B cell (primary cell): ENCODE results near the gene TMEM86A. TPM values are rescaled to one million over a fixed set of nuclear protein-coding genes. Genes with fewer than 3 reads are reported as not detected.

Experiments
- ATAC-seq: fragments of 200-7000 bp; cut with Tn5 transposase; one replicate; pipeline ENCODE4 v1.10.0; 2021; ENCODE audit warnings: low read depth, mild to moderate bottlenecking, moderate number of reproducible peaks, moderate library complexity
- CTCF ChIA-PET: fragments of 350-600 bp; sonication (Branson Sonifier 250); formaldehyde crosslinking; loops from one replicate; lab custom pipeline; 2021; ENCODE audit warnings: antibody characterized with exemption, inconsistent platforms; lab: Charles Lee
- POLR2A ChIA-PET: fragments of 350-600 bp; sonication (Branson Sonifier 250); formaldehyde crosslinking; loops from one replicate; lab custom pipeline; 2021; ENCODE audit warnings: antibody characterized with exemption; lab: Charles Lee
- DNase-seq: peaks from one replicate; pipeline ENCODE4 v3.0.0; 2013
- H2AFZ ChIP-seq: 2 replicates; pipeline ENCODE4 v1.6.1; 2012; ENCODE audit warnings: mild to moderate bottlenecking, low read depth, low read length; ENCODE audit not compliant: insufficient read depth, poor library complexity, severe bottlenecking
- H3K27ac ChIP-seq, 2 donors: 1 replicate in 1 of 2; 2 replicates in 1 of 2; pipeline ENCODE4 v1.5.1; 2012 to 2013; ENCODE audit warnings: low read length in 2 of 2, mild to moderate bottlenecking in 2 of 2, moderate library complexity in 1 of 2
- H3K27me3 ChIP-seq, 4 experiments: fragments of 200-600 bp in 1 of 4; sonication (generic) in 1 of 4; replicated peaks in 1 of 4; 1 replicate in 2 of 4; 2 replicates in 2 of 4; pipeline versions ENCODE4 v1.6.1 to v1.7.0; 2013 to 2016; ENCODE audit warnings: low read length in 3 of 4, mild to moderate bottlenecking in 2 of 4, mixed read lengths in 1 of 4, moderate library complexity in 1 of 4; ENCODE audit not compliant: insufficient read depth in 4 of 4, control insufficient read depth in 3 of 4; ENCODE audit errors: control extremely low read depth in 1 of 4
- H3K36me3 ChIP-seq, 2 experiments: replicated peaks in 1 of 2; 1 replicate in 1 of 2; 2 replicates in 1 of 2; pipeline versions ENCODE4 v1.6.1 to v1.7.1; 2013; ENCODE audit warnings: low read length in 1 of 2; ENCODE audit not compliant: insufficient read depth in 2 of 2, control insufficient read depth in 1 of 2; ENCODE audit errors: control extremely low read depth in 1 of 2, extremely low read depth in 1 of 2
- H3K4me1 ChIP-seq, 2 donors: fragments of 200-600 bp in 1 of 2; sonication (generic) in 1 of 2; 1 replicate in 1 of 2; 2 replicates in 1 of 2; pipeline versions ENCODE4 v1.5.1 to v1.6.1; 2013 to 2017; ENCODE audit warnings: low read length in 2 of 2; ENCODE audit not compliant: control insufficient read depth in 2 of 2, insufficient read depth in 2 of 2
- H3K4me2 ChIP-seq: replicated peaks from 2 replicates; pipeline ENCODE3; 2012; ENCODE audit warnings: mild to moderate bottlenecking, low read depth, low read length; ENCODE audit not compliant: poor library complexity, severe bottlenecking
- H3K4me3 ChIP-seq, 5 experiments: fragments of 200-600 bp in 1 of 5; sonication (generic) in 1 of 5; 1 replicate in 3 of 5; 2 replicates in 2 of 5; pipeline versions ENCODE4 v1.5.1 to v1.7.0; 2011 to 2016; ENCODE audit warnings: low read length in 4 of 5, mild to moderate bottlenecking in 4 of 5, low read depth in 2 of 5, control low read depth in 1 of 5, moderate library complexity in 1 of 5; ENCODE audit not compliant: insufficient read depth in 1 of 5; ENCODE audit errors: control extremely low read depth in 1 of 5, extremely low read depth in 1 of 5
- H3K79me2 ChIP-seq: fragments of 200-600 bp; sonication (generic); one replicate; pipeline ENCODE4 v1.6.0; 2016; ENCODE audit warnings: low read length; ENCODE audit not compliant: control insufficient read depth, insufficient read depth
- H3K9ac ChIP-seq: fragments of 200-600 bp; sonication (generic); 2 replicates; pipeline ENCODE4 v1.6.1; 2017; ENCODE audit warnings: mild to moderate bottlenecking, low read length, moderate library complexity
- H3K9me3 ChIP-seq, 3 donors: one replicate each; pipeline versions ENCODE4 v1.6.1 to v1.7.1; 2013; ENCODE audit warnings: low read length in 2 of 3; ENCODE audit not compliant: control insufficient read depth in 2 of 3, insufficient read depth in 1 of 3; ENCODE audit errors: control extremely low read depth in 1 of 3
- H4K20me1 ChIP-seq: 2 replicates; pipeline ENCODE4 v1.6.0; 2012; ENCODE audit warnings: mild to moderate bottlenecking, low read length; ENCODE audit not compliant: insufficient read depth, control insufficient read depth, poor library complexity, severe bottlenecking
- H3K27ac Mint-ChIP-seq: one replicate; pipeline ENCODE4 v1.8.0; 2021; ENCODE audit warnings: mixed read lengths
- H3K27me3 Mint-ChIP-seq: one replicate; pipeline ENCODE4 v1.8.0; 2021; ENCODE audit warnings: mixed read lengths
- H3K4me1 Mint-ChIP-seq: one replicate; pipeline ENCODE4 v1.8.0; 2021; ENCODE audit warnings: mixed read lengths
- H3K4me3 Mint-ChIP-seq: one replicate; pipeline ENCODE4 v1.8.0; 2021; ENCODE audit warnings: mixed read lengths
- H3K9me3 Mint-ChIP-seq: one replicate; pipeline ENCODE4 v1.8.0; 2022; ENCODE audit warnings: mixed read lengths; ENCODE audit not compliant: insufficient read depth
- CTCF ChIP-seq: fragments of 200-600 bp; IDR thresholded peaks from one replicate; pipeline ENCODE4 v1.8.0; 2022; ENCODE audit warnings: antibody characterized with exemption, mild to moderate bottlenecking
- EZH2 ChIP-seq: IDR thresholded peaks from 2 replicates; pipeline ENCODE4 v1.6.1; 2012; ENCODE audit warnings: borderline replicate concordance, low read depth, mild to moderate bottlenecking, moderate library complexity, low read length; ENCODE audit not compliant: insufficient read depth, poor library complexity, severe bottlenecking
- WGBS: methylation state at CpG from one replicate; pipeline ENCODE4 v1.1.5; 2013; ENCODE audit warnings: missing lambda C conversion rate; ENCODE audit not compliant: insufficient coverage; 5-methylcytosine and 5-hydroxymethylcytosine counted together
- intact Hi-C: fragments of 100-400 bp; cut with micrococcal nuclease; formaldehyde crosslinking; loops from one replicate; pipeline ENCODE4 v1.10.0; 2022
- polyA plus RNA-seq: library from polyadenylated mRNA; depleted of rRNA; stranded (reverse); fragments of >200 nt; gene quantifications from 2 replicates; pipeline ENCODE4 v1.2.3, GENCODE V29; 2012
- total RNA-seq, 2 donors: library from RNA; stranded (reverse); fragments of 120-200 nt in 1 of 2; gene quantifications; 1 replicate in 1 of 2; 2 replicates in 1 of 2; pipeline versions ENCODE4 v1.2.3 to v1.2.4, GENCODE V29; 2013 to 2022

TMEM86A gene
- total and polyA plus RNA-seq, 2 donors (not counting 1 experiment from before 2014, with no cell fraction given), result 0.40 to 1.1 TPM

- DNase-seq (no peak), ATAC-seq (no peak)
- Mint-ChIP-seq H3K27me3 (peaks cover 29% of the 10 kb centered on the region), H3K4me3 (no peak overlapping the region), H3K9me3 (no peaks in the 10 kb centered on the region), H3K4me1 (peaks cover 2% of the 10 kb centered on the region), H3K27ac (no peak overlapping the region)
- H2AFZ ChIP-seq, result no peak overlapping the region
- POLR2A ChIA-PET, result no interaction called here
- intact Hi-C loops, result no loop called here
- H3K27ac ChIP-seq, result no peak overlapping the region
- H3K9ac ChIP-seq, result no peak overlapping the region
- no peaks in the 10 kb centered on the region for H3K27me3 ChIP-seq
- WGBS, result 80% methylated on average over 1 of the region's 2 CpGs
- H3K9me3 ChIP-seq, result no peaks in the 10 kb centered on the region
- no peaks in the 10 kb centered on the region for H3K36me3 ChIP-seq
- CTCF ChIA-PET, result no interaction called here
- H3K4me2 ChIP-seq, result no peak overlapping the region
- no peaks in the 10 kb centered on the region for H4K20me1 ChIP-seq
- H3K4me3 ChIP-seq, result no peak overlapping the region
- no peaks in the 10 kb centered on the region for H3K79me2 ChIP-seq
- H3K4me1 ChIP-seq, result no peaks in the 10 kb centered on the region
- TF ChIP-seq EZH2 (no peak), CTCF (no peak)
Measured at GRCh38 chr11:18669219-18669596, 29.4 kb upstream of the TMEM86A start.

GRCh38 chr11:18669711-18670110, 28.9 kb upstream of the TMEM86A start:
- H3K9ac ChIP-seq, result no peak overlapping the region
- no peaks in the 10 kb centered on the region for H3K36me3 ChIP-seq
- H3K9me3 Mint-ChIP-seq, result no peaks in the 10 kb centered on the region
- H3K4me1 ChIP-seq, result no peaks in the 10 kb centered on the region
- no peak overlapping the region for H3K4me2 ChIP-seq
- H4K20me1 ChIP-seq, result no peaks in the 10 kb centered on the region
- TF ChIP-seq EZH2, result no peak
- TF ChIP-seq CTCF, result no peak
- CTCF ChIA-PET, result no interaction called here
- no peaks in the 10 kb centered on the region for H3K9me3 ChIP-seq
- ATAC-seq, result no peak
- POLR2A ChIA-PET, result no interaction called here
- no peak overlapping the region for H2AFZ ChIP-seq
- H3K4me1 Mint-ChIP-seq, result peaks cover 2% of the 10 kb centered on the region
- H3K27me3 ChIP-seq, result no peaks in the 10 kb centered on the region
- H3K27me3 Mint-ChIP-seq, result peaks cover 29% of the 10 kb centered on the region
- no peaks in the 10 kb centered on the region for H3K79me2 ChIP-seq
- no peak overlapping the region for H3K4me3 ChIP-seq
- no CpG with 5 or more reads among the region's 4 CpGs for WGBS
- DNase-seq, result no peak
- H3K27ac Mint-ChIP-seq, result no peak overlapping the region
- intact Hi-C loops, result no loop called here
- no peak overlapping the region for H3K27ac ChIP-seq
- no peak overlapping the region for H3K4me3 Mint-ChIP-seq
